ENCODE results near the gene CCDC50. TPM values are rescaled to one million over a fixed set of nuclear protein-coding genes. Genes with fewer than 3 reads are reported as not detected.

Gene CCDC50
- total RNA-seq, 1 donor from 2014 or later, result 55.2 TPM

DNA sequence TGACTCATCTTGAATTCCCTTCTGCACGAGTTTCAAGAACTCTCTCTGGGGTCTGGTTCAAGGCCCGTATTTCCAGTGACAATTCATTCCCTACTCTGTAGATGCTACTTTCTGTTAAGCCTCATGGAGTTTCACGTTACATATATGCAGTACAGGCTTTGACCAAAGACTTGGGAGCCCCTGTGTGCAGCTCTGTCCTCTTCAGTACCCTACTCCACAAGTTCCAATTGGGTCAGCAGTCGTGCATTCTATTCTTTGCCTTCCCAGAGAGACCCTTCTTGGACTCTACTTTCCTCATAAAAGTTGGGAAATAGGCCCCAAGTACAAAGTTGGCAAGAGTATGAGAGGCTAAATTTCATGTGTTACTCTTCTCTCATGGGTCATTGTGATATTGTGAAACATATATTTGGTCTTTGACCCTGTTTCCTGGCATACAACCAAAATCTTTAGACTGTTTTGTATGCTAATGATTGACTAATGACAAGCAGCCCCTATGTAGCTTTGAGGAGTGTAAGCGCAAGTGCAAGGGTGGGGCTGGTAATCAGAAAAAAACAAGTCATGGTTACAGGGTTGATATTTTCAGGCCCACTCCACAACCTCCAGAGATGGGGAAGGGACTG lies 15.0 kb upstream of the CCDC50 start:
- no peak for DNase-seq
- no peak for ATAC-seq
- intact Hi-C loops (cut with micrococcal nuclease), result no loop called here

DNA sequence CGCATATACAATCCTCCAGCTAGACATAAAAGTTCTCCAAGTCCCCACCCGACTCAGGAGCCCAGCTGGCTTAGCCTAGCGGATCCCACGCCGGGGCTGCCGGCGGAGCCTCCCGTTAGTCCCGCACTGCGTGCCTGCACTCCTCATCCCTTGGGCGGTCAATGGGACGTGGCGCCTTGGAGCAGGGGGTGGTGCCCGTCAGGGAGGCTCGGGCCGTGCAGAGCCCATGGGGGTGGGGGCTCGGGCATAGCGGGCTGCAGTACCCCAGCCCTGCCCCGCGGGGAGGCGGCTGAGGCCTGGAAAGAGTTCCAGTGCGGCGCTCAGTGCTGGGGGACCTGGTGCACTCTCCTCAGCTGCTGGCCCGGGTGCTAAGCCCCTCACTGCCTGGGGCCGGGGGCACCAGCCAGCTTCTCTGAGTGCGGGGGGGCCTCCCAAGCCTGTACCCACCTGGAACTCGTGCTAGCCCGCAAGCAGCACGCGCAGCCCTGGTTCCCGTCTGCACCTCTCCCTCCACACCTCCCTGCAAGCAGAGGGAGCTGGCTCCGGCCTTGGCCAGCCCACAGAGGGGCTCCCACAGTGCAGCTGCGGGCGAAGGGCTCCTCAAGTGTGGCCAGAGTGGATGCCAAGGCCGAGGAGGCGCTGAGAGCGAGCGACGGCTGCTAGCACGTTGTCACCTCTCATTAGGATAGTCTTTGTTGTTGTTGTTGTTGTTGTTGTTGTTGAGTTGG lies 12.2 kb upstream of the CCDC50 start:
- intact Hi-C loops (cut with micrococcal nuclease), result no loop called here
- DNase-seq, result peak; percentile 22
- no peak for ATAC-seq

DNA sequence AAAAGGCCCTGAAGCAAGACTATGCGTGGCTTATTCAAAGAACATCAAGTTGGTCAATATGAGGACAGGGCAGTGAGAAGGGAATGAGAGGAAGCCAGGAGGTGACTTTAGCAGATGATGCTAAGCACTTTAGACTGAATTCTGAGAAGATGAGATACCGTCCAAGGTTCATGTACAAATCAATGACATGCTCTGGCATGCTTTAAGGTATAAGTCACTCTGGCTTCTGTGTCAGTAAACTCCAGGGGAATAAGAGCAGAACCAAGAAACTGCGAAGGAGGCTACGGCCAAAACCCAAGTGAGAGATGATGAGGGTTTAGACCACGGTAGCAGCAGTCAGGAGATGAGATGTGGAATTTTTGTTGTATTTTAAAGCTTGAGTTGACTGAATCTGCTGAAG lies 8.9 kb upstream of the CCDC50 start:
- intact Hi-C loops (cut with micrococcal nuclease), result no loop called here
- DNase-seq (no peak), ATAC-seq (no peak)

DNA sequence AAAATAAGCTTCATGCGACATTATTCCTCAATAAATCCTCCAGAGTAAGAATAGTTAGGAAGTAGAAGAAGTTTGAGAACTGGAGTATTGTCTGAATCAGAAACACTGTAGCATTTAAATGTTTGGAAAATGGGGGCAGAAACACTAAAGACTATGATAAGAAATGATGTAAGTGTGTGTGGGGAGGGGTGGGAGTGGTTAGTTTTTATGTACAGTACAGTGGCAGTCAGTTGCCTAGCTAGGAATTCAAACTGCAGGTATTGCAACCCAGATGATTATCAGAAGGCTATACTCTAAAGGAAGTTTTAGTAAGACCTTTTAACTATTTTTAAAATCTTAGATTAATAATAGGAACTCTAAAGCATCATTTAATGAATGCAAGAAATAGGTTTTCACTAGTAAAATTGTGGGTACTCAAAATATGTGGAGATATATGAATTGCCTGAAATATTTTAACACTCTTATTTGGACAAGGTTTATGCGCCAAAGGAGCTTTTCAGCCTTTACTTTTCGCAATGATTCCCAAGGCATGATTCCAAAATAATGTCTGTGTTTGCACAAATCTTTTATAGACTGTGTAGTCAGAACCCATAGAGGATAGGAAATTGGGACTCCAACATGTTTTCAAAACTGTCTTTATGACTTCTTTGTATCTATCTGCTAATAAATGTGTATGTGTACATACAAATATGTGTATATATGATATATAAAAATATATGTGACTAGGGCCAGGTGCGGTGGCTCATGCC lies 8.0 kb upstream of the CCDC50 start:
- intact Hi-C loops (cut with micrococcal nuclease), result no loop called here
- ATAC-seq, result no peak
- DNase-seq, result no peak

DNA sequence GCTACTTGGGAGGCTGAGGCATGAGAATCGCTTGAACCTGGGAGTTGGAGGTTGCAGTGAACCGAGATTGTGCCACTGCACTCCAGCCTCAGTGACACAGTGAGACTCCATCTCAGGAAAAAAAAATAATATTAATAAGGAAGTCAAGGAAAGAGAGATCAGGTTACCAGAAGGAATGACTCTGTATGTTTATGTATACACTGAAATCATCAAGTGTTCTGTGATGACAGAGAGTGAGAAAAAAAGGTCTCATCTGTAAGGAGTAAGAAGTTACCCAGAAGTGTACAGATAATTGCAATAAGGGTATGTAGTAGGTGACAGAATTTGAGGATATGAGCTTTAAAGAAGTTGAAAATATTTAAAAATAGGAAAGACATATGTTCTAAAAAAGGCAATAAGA lies 4.3 kb upstream of the CCDC50 start:
- no peak for DNase-seq
- intact Hi-C loops (cut with micrococcal nuclease), result no loop called here
- no peak for ATAC-seq

DNA sequence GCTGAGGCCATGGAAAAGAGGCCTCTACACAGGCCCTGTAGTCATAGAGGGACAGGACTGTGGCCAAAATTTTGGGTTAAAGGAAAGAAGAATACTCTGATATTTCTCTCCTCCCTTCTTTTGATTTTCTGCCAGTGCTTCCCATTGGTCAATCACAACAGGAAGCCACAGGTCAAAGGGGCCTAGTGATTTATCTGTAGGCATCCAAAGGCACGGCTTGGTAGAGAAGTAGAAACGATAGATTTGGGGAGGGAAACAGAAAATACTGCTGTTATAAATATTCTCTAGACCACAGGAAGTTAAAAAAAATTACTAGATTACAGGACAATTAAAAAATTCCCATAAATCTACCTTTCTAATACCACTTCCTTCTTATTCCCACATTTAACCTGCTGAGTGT lies 1.7 kb upstream of the CCDC50 start:
- intact Hi-C loops (cut with micrococcal nuclease), result no loop called here
- DNase-seq (no peak), ATAC-seq (no peak)

DNA sequence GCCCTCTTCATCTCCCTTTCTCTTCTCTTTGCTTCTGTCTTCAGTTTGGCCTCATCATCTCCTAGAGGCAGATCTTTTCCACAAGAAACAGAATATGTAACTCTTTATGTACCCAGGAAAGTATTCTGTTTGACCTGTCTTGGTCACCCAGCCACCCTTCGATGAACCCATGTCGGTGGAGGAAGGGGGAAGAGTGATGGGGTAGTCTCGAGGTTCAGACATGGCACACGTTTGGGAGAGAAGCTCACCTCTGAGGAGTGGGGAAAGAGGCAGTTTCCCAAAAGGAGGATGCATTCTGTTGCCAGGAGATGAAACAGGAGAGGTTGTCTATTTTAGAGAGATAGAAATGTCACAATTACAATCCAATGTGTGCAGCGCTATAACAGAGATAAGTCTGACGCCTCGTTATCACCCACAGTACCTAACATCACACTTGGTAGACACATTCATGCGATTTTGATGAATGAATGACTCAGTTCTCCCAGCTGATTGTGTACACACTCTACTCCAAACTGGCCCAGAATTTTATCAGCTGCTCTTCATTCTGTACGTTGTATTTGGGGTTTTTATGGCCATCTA lies 722 bp upstream of the CCDC50 start:
- DNase-seq, result no peak
- intact Hi-C loops (cut with micrococcal nuclease), result no loop called here
- ATAC-seq, result peak; percentile 2

DNA sequence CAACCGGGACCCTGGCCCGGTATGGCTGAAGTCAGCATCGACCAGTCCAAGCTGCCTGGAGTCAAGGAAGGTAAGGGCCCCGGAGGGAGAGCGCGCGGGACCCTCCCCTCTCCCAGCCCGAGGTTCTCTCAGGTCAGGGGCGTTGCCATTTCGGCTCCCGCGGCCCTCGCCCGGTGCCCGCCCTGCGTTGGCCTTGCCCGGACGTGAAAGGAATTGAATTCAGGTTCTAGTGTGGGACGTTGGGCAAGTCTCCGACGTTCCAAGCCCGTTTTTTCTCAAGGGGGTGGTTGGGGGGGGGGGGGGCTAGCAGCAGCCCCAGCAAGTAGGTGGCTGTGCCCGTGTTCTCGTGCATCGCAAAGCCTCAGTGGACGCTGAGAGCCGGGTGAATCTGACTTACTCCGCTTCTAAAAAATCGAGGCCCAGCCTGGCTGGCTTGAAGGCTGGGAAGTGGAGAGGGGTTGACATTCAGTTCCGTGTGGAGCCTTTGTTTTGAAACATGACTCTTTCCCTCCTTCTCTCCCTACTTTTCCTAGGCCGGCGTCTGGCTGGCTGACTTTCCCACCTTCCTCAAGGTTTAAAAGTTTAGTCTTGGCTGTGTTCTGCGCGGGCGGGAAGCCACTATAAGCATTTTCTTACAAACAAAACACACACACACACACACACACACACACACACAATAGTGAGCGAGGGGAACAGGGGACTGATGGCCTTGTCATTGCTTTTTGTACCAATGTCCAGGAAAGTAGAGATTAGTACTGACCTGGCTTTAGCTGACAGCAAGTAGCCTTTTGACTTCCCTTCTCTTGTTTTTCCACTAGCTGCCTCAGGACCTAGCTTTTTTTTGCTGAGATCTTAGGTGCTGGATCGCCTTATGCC lies 698 bp downstream of the CCDC50 start, which contains the start of gene UTS2B:
UTS2B (minus strand) TSS at position 873 of the 876 bp plus-strand sequence. CDS start 48,337 bp downstream, outside the sequence.
- peak; percentile 66 for DNase-seq
- ATAC-seq, result peak; percentile 62
- intact Hi-C loops (cut with micrococcal nuclease), result no loop called here

DNA sequence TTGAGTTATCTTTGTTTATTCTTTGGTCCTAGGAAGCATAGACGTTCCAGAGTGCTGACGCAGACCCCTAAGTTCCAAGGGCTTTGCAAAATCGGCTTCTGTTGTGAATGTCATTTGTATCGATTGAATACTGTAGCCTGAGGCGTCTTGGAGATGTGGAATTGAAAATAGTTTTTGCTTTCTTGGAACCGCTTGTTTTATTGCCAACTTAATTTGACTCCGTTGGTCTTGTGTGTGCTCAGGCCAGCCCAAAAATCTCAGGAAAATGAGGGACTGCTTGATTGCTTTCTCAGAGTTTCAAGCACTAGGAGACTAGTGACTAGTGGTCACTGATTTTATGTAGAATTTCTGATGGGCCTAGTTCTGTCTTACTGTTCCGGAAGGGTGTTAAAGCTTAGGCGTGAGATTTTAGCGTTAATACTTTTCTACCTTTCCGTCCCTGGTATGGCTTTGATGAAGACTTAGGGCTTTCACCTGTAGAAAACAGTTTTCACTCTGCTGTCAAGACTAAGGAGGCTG lies 1.4 kb downstream of the CCDC50 start:
- intact Hi-C loops (cut with micrococcal nuclease), result no loop called here
- ATAC-seq (peak; percentile 21), DNase-seq (no peak)

DNA sequence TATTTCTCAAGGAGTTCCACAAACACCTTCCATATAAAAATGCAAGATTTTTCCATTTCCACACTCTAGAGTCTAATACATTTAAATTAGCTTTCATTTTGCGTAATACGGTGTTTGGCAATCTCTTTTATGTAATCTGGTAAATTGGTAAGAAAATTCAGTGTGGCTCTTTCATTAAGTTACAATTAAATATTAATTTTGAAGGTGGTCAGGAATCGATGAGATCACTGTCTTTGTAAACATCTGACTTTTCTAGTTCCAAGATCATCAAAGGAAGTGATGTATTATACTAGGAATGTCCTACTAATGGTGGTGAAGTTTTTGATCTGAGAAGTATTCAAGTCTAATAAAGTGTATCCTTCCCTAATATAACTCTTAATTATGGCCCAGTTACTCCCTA lies 2.2 kb downstream of the CCDC50 start:
- DNase-seq (no peak), ATAC-seq (no peak)
- intact Hi-C loops (cut with micrococcal nuclease), result no loop called here

DNA sequence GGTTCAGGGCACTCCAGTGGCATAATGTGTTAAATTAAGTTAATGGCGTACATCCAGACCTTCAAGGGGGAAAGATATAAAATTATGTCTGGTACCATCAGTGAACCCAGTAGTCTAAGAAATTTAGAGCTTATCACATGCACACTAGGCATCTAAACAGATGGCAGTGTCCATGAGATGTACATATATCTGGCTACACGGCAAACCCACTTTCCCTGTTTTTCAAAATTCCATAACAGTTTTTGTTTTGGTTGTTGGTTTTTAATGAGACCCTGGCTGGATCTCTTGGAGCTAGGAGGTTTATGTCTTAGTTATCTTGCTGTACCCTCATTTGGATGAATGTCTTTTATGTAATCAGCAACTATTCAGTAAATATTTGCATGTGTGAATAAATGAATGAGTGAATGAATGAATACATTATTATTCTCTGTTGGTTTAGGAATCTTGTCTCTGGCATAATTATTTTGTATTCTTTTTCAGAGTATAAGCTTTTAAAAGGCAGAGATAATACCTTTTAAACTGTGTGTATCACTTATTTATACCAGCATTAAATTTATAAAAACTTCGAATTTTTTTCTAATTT lies 4.2 kb downstream of the CCDC50 start:
- ATAC-seq (no peak), DNase-seq (no peak)
- intact Hi-C loops (cut with micrococcal nuclease), result no loop called here

DNA sequence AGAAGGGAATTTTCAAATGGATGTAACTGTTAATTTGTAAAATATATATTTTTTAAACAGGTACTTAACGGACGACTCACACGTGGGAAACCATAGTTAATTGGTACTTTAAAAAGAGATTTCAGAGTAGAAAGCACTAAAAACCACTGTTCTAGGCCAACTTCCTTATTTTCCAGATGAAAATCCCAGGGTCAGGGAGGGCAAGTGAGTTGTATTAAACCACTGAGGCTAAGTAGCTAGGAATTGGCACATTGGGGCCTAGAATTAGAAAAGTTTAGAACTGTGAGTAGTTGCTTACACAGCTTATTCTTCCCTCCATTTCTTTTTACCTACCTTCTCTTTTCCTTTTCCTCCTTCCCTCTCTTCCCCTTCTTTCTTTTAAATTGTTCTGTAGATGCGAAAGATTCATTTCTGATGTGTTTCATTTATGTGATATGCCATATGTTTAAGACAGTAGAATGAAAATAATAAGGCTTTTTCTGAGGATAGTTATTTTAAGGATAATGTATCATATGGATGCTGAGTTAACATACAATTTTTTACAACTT lies 5.2 kb downstream of the CCDC50 start:
- DNase-seq, result no peak
- no peak for ATAC-seq
- intact Hi-C loops (cut with micrococcal nuclease), result no loop called here

DNA sequence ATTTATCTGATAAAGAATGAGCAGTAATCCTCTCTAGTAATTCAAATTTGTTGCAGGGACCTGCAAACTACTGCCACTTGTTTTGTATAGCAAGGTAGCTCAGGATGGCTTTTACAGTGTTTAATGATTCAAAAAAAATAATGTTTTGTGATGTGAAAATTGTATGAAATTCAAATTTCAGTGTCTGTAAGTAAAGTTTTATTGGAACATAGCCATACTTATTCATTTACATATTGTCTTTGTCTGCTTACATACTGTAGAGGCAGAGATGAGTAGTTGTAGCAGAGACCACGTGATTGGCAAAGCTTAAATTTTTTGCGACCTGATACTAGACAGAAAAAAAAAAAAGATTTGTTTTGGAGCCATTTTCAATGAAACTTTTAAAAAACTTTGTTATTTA lies 7.6 kb downstream of the CCDC50 start:
- intact Hi-C loops (cut with micrococcal nuclease), result no loop called here
- DNase-seq, result no peak
- no peak for ATAC-seq

DNA sequence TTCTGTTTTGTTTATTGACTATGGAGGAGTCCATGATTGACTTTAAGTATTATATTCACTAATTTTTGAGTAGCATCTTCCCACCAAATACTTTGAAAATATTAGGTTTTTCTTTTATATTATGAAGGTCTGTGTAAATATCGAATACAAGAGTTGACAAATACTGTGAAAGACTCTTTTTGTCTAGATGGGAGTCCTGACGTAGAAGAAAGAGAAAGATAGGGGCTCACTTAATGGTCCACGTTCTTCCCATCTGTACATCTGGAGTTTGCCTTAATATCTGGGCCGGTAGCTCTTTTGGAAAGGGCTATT lies 8.9 kb downstream of the CCDC50 start:
- no peak for DNase-seq
- ATAC-seq, result no peak
- intact Hi-C loops (cut with micrococcal nuclease), result no loop called here

DNA sequence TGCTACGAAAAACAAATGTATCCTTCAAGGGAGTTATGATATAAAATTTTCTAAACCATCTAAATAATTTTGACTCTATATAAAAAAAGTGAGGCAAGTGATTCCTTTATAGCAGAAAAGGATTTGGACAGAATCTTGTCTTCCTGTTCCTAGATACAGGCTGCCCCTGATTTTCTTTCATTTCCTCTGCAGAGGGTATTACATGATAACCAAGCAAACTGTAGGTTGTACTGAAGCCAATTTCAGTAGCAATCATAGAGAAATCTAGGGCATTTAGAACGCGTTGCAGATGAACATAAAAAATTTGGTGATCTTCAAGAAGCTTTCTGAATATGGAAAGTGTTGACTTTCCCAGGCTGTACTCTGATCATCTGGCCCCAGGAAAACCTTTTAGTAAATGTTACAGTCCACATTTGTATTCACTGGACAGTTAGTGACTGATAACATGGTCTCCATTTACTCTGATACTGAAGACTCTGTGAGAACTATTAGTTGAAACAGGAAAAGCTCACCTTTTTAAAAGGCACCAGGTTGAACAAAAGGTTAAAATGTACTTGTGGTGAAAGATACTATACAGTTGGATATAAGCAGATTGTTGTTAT lies 10.2 kb downstream of the CCDC50 start:
- intact Hi-C loops (cut with micrococcal nuclease), result no loop called here
- no peak for DNase-seq
- ATAC-seq, result peak; percentile 13

DNA sequence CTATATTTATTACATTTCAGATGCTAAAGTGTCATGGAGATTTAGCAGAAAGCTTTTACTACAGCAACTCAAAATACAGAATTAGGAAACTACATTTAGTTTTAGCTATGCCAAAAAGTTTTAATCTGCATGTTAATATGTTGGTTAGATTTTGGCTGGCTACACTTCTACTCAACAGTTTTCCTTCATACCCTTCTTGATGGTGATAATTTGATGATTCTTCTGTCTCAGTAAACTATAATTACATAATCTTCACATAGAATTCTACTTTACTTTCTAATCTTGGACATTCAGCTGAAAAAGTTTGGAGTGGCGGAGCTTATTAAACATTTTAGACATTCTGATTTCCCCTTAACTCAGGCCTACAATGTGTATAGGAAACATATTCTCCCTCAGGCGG lies 11.2 kb downstream of the CCDC50 start:
- no peak for ATAC-seq
- intact Hi-C loops (cut with micrococcal nuclease), result no loop called here
- no peak for DNase-seq

DNA sequence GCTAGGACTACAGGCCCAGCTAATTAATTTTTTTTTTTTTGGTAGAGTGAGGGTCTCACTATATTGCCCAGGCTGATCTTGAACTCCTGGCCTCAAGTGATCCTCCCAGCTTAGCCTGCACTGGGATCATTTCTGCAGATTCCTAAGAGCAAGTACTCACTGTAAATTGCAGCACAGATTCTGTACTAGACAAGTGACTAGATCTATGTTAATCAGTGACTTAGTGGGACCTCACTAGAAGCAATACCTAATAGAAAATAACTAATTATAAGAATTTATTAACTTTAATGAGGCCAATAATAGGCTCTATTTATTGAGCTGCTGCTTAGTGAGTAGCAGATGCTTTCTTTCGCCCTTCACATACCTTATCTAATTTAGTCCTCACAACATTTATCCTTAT lies 11.8 kb downstream of the CCDC50 start:
- no peak for DNase-seq
- intact Hi-C loops (cut with micrococcal nuclease), result no loop called here
- ATAC-seq, result no peak

DNA sequence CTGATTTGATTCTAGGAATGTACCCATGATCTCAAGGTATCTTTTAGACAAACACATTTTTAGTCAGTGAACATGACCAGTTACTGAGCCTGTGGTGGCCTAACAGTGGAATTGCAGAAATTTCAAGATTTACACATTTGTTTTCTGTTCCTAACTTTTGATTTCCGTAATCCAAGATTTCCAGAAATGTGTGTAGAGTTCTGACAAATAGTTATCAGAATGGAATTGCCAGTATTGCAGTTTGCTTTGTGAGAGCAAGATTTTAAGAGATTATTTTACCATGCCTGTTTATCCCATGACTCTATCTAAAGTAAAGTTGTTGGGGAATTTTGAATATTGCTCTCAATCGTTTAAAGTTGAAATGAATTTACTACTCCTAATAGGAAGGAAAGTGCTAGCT lies 12.8 kb downstream of the CCDC50 start:
- no peak for ATAC-seq
- DNase-seq, result no peak
- intact Hi-C loops (cut with micrococcal nuclease), result no loop called here
